Neuronal stem cell (in vitro differentiated cells): ENCODE measurements around the gene MAST4.

Source experiments
- DNase-seq: peaks from one replicate; pipeline ENCODE4 v3.0.0-alpha.2; 2013; ENCODE audit warnings: low spot score
- H2AFZ ChIP-seq: one replicate; pipeline ENCODE4 v1.6.1; 2013; ENCODE audit warnings: mild to moderate bottlenecking, low read length, inconsistent platforms
- H2AK5ac ChIP-seq: 2 replicates; pipeline ENCODE4 v1.6.1; 2013; ENCODE audit warnings: low read depth, mild to moderate bottlenecking, inconsistent platforms, low read length, moderate library complexity, mixed read lengths
- H2BK120ac ChIP-seq: 2 replicates; pipeline ENCODE4 v1.6.1; 2013; ENCODE audit warnings: low read depth, mild to moderate bottlenecking, inconsistent platforms, low read length, moderate library complexity, mixed read lengths
- H2BK12ac ChIP-seq: one replicate; pipeline ENCODE4 v1.6.1; 2013; ENCODE audit warnings: low read length, inconsistent platforms
- H2BK15ac ChIP-seq: 2 replicates; pipeline ENCODE4 v1.6.1; 2013; ENCODE audit warnings: mild to moderate bottlenecking, low read length, inconsistent platforms, mixed read lengths
- H2BK5ac ChIP-seq: one replicate; pipeline ENCODE4 v1.6.1; 2013; ENCODE audit warnings: inconsistent platforms, mild to moderate bottlenecking, low read length, moderate library complexity
- H3K14ac ChIP-seq: one replicate; pipeline ENCODE4 v1.6.1; 2013; ENCODE audit warnings: low read length, inconsistent platforms
- H3K18ac ChIP-seq: 2 replicates; pipeline ENCODE4 v1.6.1; 2013; ENCODE audit warnings: low read length, inconsistent platforms
- H3K23ac ChIP-seq: 2 replicates; pipeline ENCODE4 v1.6.1; 2013; ENCODE audit warnings: low read depth, mild to moderate bottlenecking, mixed read lengths, low read length, inconsistent platforms; ENCODE audit not compliant: poor library complexity
- H3K27ac ChIP-seq: replicated peaks from 3 replicates; pipeline ENCODE4 v1.5.1; 2013; ENCODE audit warnings: low read length, inconsistent platforms
- H3K27me3 ChIP-seq, 3 experiments: 2 replicates each; pipeline ENCODE4 v1.6.1; 2013; ENCODE audit warnings: low read length in 3 of 3, mild to moderate bottlenecking in 2 of 3, inconsistent platforms in 1 of 3, low read depth in 1 of 3, mixed read lengths in 1 of 3, moderate library complexity in 1 of 3; ENCODE audit not compliant: control insufficient read depth in 3 of 3, insufficient read depth in 3 of 3
- H3K36me3 ChIP-seq, 2 donors: replicated peaks in 1 of 2; 2 replicates each; pipeline ENCODE4 v1.6.1; 2013; ENCODE audit warnings: low read length in 2 of 2; ENCODE audit not compliant: control insufficient read depth in 2 of 2, insufficient read depth in 2 of 2
- H3K4ac ChIP-seq: 2 replicates; pipeline ENCODE4 v1.6.1; 2013; ENCODE audit warnings: inconsistent platforms, mild to moderate bottlenecking, low read length, moderate library complexity
- H3K4me1 ChIP-seq, 2 donors: 1 replicate in 1 of 2; 2 replicates in 1 of 2; pipeline ENCODE4 v1.6.1; 2013; ENCODE audit warnings: low read length in 2 of 2, low read depth in 1 of 2; ENCODE audit not compliant: control insufficient read depth in 2 of 2, insufficient read depth in 1 of 2
- H3K4me2 ChIP-seq: one replicate; pipeline ENCODE4 v1.6.1; 2013; ENCODE audit warnings: mild to moderate bottlenecking, low read length, inconsistent platforms; ENCODE audit not compliant: insufficient read depth, poor library complexity, severe bottlenecking
- H3K4me3 ChIP-seq, 2 donors: 2 replicates each; pipeline ENCODE4 v1.5.1; 2013; ENCODE audit warnings: low read length in 2 of 2, mild to moderate bottlenecking in 2 of 2, inconsistent platforms in 1 of 2, moderate library complexity in 1 of 2
- H3K79me1 ChIP-seq: one replicate; pipeline ENCODE4 v1.6.1; 2013; ENCODE audit warnings: low read depth, mild to moderate bottlenecking, inconsistent platforms, low read length, moderate library complexity
- H3K9ac ChIP-seq: one replicate; pipeline ENCODE4 v1.6.1; 2013; ENCODE audit warnings: mild to moderate bottlenecking, low read depth, low read length, inconsistent platforms; ENCODE audit not compliant: poor library complexity
- H3K9me3 ChIP-seq, 2 donors: replicated peaks in 1 of 2; 2 replicates each; pipeline versions ENCODE3 to v1.6.1; 2013; ENCODE audit warnings: low read length in 2 of 2, mild to moderate bottlenecking in 2 of 2, inconsistent platforms in 1 of 2, low read depth in 1 of 2, mixed read lengths in 1 of 2, moderate library complexity in 1 of 2; ENCODE audit not compliant: control insufficient read depth in 2 of 2, insufficient read depth in 1 of 2
- H4K8ac ChIP-seq: one replicate; pipeline ENCODE4 v1.6.1; 2013; ENCODE audit warnings: low read depth, mild to moderate bottlenecking, inconsistent platforms, low read length, moderate library complexity
- H4K91ac ChIP-seq: one replicate; pipeline ENCODE4 v1.6.1; 2013; ENCODE audit warnings: low read length, low read depth, mild to moderate bottlenecking, inconsistent platforms; ENCODE audit not compliant: poor library complexity
- WGBS, 2 donors: extraction: QIAGEN DNeasy Blood & Tissue Kit; methylation state at CpG; one replicate each; pipeline ENCODE4 v1.1.7; 2013; ENCODE audit warnings: missing lambda C conversion rate in 2 of 2, mixed read lengths in 1 of 2; ENCODE audit not compliant: insufficient read length in 2 of 2, insufficient replicate concordance in 1 of 2; ENCODE audit errors: extremely low coverage in 2 of 2; 5-methylcytosine and 5-hydroxymethylcytosine counted together

MAST4 gene

GRCh38 chr5:66757834-66758371 is 161.7 kb downstream of the MAST4 start:
- Histone ChIP-seq H2AFZ (no peak overlapping the region), H2BK12ac (no peak overlapping the region), H3K4me2 (no peak overlapping the region), H3K27me3 (no peaks in the 10 kb centered on the region), H2BK5ac (no peak overlapping the region), H3K27ac (no peak overlapping the region), H3K9ac (no peak overlapping the region), H2AK5ac (no peak overlapping the region), H2BK15ac (no peak overlapping the region), H3K23ac (no peak overlapping the region), H3K18ac (no peak overlapping the region), H3K9me3 (no peaks in the 10 kb centered on the region), H3K36me3 (no peaks in the 10 kb centered on the region), H3K79me1 (no peaks in the 10 kb centered on the region), H3K4me3 (no peak overlapping the region), H3K14ac (no peak overlapping the region), H4K8ac (no peak overlapping the region), H3K4me1 (no peaks in the 10 kb centered on the region), H4K91ac (no peak overlapping the region), H2BK120ac (no peak overlapping the region), H3K4ac (no peak overlapping the region)
- WGBS, 2 donors: no CpG with 5 or more reads among the region's 3 CpGs
- no peak for DNase-seq

GRCh38 chr5:66769030-66769733 is 173.0 kb downstream of the MAST4 start:
- Histone ChIP-seq H3K18ac (peak overlapping the region; percentile 61), H3K4me3 (no peak overlapping the region), H3K23ac (no peak overlapping the region), H3K9ac (no peak overlapping the region), H4K8ac (no peak overlapping the region), H2BK120ac (no peak overlapping the region), H2BK12ac (no peak overlapping the region), H4K91ac (no peak overlapping the region), H2BK15ac (no peak overlapping the region), H2AK5ac (no peak overlapping the region), H2AFZ (no peak overlapping the region), H3K14ac (no peak overlapping the region), H3K27me3 (no peaks in the 10 kb centered on the region), H2BK5ac (no peak overlapping the region), H3K27ac (no peak overlapping the region), H3K4ac (no peak overlapping the region), H3K4me1 (no peaks in the 10 kb centered on the region), H3K36me3 (no peaks in the 10 kb centered on the region), H3K4me2 (no peak overlapping the region), H3K9me3 (no peaks in the 10 kb centered on the region), H3K79me1 (no peaks in the 10 kb centered on the region)
- WGBS, 2 donors: no CpG with 5 or more reads among the region's 9 CpGs
- no peak for DNase-seq

- H3K23ac ChIP-seq: no peak overlapping the region
- H3K4me1 ChIP-seq: no peaks in the 10 kb centered on the region
- H3K9ac ChIP-seq: no peak overlapping the region
- H3K27ac ChIP-seq: no peak overlapping the region
- no peak overlapping the region for H2BK120ac ChIP-seq
- no CpG with 5 or more reads among the region's 8 CpGs for WGBS, 2 donors
- H3K79me1 ChIP-seq: no peaks in the 10 kb centered on the region
- H3K4me2 ChIP-seq: no peak overlapping the region
- no peak overlapping the region for H2BK15ac ChIP-seq
- H2AFZ ChIP-seq: no peak overlapping the region
- H3K4me3 ChIP-seq: no peak overlapping the region
- no peak overlapping the region for H3K14ac ChIP-seq
- H3K18ac ChIP-seq: no peak overlapping the region
- H2BK12ac ChIP-seq: no peak overlapping the region
- H2BK5ac ChIP-seq: no peak overlapping the region
- H4K91ac ChIP-seq: no peak overlapping the region
- H3K36me3 ChIP-seq: no peaks in the 10 kb centered on the region
- H3K27me3 ChIP-seq: no peaks in the 10 kb centered on the region
- H3K4ac ChIP-seq: no peak overlapping the region
- no peak overlapping the region for H4K8ac ChIP-seq
- DNase-seq: peak; percentile 18
- no peaks in the 10 kb centered on the region for H3K9me3 ChIP-seq
- no peak overlapping the region for H2AK5ac ChIP-seq
Measured at GRCh38 chr5:66769839-66770617, 173.8 kb downstream of the MAST4 start.

- H2BK5ac ChIP-seq: no peak overlapping the region
- no peak overlapping the region for H4K8ac ChIP-seq
- H3K9ac ChIP-seq: no peak overlapping the region
- H3K9me3 ChIP-seq: no peaks in the 10 kb centered on the region
- H2BK15ac ChIP-seq: no peak overlapping the region
- no peaks in the 10 kb centered on the region for H3K27me3 ChIP-seq
- no peak overlapping the region for H3K4me3 ChIP-seq
- H3K4me1 ChIP-seq: no peaks in the 10 kb centered on the region
- H3K23ac ChIP-seq: no peak overlapping the region
- no peak overlapping the region for H2BK120ac ChIP-seq
- H2BK12ac ChIP-seq: no peak overlapping the region
- no peak overlapping the region for H3K14ac ChIP-seq
- no peaks in the 10 kb centered on the region for H3K79me1 ChIP-seq
- H3K18ac ChIP-seq: no peak overlapping the region
- DNase-seq: no peak
- no peaks in the 10 kb centered on the region for H3K36me3 ChIP-seq
- H3K4ac ChIP-seq: no peak overlapping the region
- no peak overlapping the region for H2AFZ ChIP-seq
- WGBS, 2 donors: no CpG with 5 or more reads among the region's 3 CpGs
- H3K4me2 ChIP-seq: no peak overlapping the region
- no peak overlapping the region for H4K91ac ChIP-seq
- H3K27ac ChIP-seq: no peak overlapping the region
- H2AK5ac ChIP-seq: no peak overlapping the region
Measured at GRCh38 chr5:66777868-66778267, 181.7 kb downstream of the MAST4 start.
